Measurements from ENCODE around the gene MEOX1.

DNA sequence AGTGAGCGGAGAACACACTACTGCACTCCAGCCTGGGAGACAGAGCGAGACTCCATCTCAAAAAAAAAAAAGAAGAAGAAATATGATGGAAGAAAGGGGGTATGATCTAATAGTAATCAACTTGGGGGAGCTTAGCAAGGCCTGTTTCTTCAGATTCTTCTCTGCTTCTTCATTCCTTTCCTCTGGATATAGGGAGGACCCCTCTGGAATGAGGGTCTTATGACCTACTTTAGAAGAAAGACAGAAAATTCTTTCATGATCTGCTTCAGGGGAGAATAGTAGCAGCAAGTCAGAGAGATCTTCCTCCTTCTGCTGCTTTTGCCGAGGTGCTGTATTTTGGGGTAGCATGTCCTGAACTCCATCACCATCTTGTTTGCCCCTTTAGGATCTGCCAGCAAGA lies 70.7 kb downstream of the MEOX1 start:
- TF ChIP-seq, protein P1, sequence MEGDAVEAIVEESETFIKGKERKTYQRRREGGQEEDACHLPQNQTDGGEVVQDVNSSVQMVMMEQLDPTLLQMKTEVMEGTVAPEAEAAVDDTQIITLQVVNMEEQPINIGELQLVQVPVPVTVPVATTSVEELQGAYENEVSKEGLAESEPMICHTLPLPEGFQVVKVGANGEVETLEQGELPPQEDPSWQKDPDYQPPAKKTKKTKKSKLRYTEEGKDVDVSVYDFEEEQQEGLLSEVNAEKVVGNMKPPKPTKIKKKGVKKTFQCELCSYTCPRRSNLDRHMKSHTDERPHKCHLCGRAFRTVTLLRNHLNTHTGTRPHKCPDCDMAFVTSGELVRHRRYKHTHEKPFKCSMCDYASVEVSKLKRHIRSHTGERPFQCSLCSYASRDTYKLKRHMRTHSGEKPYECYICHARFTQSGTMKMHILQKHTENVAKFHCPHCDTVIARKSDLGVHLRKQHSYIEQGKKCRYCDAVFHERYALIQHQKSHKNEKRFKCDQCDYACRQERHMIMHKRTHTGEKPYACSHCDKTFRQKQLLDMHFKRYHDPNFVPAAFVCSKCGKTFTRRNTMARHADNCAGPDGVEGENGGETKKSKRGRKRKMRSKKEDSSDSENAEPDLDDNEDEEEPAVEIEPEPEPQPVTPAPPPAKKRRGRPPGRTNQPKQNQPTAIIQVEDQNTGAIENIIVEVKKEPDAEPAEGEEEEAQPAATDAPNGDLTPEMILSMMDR (IDR thresholded peaks at IDR 0.05) = no peak
- no peak for TF ChIP-seq EZH2 (IDR thresholded peaks at IDR 0.05; ENCODE audit: borderline replicate concordance, insufficient read depth, low read depth, low read length, poor library complexity, severe bottlenecking)
